ENCODE measurements around the gene RAP2B.
"Not testable (repeated sequence)": the region's sequence is repeated elsewhere in the genome, so short reads cannot be mapped to it uniquely, and the experiment has no call there.

RAP2B gene

DNA sequence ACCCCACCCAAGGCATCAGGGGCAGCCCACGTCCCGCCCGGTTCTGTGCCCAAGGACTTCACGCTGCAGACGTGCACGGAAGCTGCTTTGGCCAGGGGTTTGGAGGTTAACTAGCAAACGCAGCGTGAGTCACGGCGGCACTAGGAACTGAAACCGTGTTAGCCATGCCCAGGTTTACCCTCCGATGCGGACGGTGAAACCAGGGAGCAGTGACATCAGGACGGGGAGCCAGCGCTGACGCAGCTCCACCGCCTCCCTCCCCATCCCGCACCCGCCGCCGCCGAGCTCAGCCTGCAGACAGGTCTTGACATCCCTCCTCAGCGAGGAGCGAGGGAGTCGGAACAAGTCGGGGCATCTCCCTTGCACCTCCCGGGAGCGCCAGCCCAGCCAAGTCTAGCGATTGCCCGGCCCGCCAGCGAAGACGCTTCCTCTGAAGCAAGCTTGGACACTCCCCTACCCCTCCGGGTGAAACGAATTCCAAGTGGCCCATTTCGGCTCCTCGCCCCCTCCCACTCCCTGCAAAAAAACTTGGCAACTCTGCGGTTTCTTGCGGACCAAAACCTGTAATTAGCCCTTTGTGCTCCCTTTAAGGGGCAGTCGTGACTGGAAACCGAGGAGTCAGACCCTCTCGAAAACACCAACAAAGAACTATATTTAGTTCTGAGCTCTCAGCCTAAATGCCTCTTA, 1.4 kb upstream of the RAP2B start:
- DNase-seq, result no peak

DNA sequence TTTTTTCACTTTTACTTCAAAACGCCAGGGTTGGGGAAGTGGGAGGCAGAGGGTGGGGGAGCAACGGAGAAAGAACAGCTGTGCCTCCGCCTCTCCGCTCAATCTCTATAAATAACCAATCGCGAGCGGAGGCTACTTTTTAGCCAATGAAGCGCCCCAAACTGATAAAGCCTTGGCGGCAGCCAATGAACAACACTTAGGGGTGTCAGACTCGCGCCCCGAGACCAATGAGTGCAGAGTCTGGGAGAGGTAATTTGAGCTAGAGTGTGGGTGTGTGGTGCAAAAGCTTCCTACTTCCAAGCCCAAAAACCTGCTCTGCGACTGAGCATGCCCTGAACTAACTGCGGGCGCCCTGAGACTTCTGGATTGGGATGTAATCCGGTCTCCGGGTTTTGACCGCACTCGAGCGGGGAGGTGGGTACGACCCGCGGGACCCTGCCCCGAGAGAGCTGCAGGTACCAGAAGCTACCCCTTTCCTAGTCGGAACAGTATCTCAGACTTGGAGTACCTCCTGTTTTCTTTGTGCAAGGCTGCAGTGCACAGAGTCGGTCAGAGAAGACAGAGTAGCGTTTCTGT, 800 bp upstream of the RAP2B start:
- peak; percentile 12 for DNase-seq

DNA sequence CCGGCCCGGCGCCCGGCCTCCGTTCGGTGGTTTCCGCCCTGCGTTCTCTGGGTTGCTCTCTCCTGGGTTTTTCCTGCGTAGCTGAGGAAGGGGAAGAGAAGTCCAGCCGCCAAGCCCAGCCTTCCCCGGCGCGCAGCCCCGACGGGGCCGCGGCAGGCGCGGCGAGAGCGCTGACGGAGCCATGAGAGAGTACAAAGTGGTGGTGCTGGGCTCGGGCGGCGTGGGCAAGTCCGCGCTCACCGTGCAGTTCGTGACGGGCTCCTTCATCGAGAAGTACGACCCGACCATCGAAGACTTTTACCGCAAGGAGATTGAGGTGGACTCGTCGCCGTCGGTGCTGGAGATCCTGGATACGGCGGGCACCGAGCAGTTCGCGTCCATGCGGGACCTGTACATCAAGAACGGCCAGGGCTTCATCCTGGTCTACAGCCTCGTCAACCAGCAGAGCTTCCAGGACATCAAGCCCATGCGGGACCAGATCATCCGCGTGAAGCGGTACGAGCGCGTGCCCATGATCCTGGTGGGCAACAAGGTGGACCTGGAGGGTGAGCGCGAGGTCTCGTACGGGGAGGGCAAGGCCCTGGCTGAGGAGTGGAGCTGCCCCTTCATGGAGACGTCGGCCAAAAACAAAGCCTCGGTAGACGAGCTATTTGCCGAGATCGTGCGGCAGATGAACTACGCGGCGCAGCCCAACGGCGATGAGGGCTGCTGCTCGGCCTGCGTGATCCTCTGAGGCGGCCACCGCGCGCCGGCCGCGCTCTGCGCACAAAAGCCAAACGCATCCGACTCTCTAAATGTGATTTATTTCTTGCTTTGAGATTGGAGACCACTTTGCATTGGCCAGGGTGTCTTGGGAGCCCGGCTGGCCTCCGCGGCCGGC, 727 bp downstream of the RAP2B start:
- DNase-seq, result no peak

DNA sequence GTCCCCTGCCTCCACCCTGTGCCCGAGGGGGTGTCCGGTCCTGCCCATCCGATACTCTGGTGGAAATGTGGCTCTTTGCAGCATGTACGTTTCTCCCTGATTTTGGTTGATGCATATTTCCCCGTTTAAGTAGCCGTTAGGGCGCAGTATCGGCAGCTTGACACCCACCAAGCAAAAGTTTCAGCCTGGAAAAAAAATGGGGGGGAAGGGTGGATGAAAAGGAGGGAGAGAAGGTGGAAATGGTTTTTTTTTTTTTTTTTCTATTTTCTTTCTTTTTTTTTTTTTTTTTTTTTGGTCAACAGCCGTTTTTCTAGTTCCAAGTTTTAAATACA, 1.3 kb downstream of the RAP2B start:
- DNase-seq, result no peak

DNA sequence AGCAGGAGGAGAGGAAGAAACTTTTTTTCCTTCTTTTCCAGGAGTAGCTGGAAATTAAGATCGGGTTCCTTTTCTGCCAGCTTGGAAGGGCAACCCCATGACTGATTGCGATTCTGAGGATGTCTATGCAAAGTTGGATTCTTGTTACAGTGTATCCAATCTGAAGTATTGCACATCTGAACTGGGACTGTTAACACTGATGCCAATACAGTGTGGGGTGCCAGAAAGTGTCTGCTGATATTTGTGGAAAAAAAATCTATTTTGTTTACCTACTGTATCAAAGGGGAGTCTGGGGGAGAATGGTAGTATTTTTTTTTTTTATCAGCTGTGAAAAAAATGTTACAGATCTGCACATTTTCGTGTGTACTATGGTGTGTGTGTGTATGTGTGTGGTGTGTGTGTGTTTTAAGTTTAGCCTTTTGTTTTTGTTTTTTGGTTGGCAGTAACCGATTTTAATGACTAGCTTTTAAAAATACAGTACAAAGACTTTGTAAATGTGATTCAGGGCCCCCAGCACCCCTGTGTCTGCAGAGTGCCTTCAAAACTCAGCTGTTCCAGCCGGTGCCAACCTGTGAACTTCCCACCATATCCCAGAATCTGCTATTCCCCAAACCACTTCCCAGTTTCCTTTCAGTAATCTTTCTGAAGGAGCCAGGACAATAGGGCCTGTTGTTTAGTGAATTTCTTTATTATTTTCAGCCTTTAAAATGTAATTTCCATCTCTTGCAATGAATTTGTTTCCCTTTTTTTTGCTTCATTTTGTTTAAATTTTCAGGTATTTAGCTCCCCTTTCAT, 1.9 kb downstream of the RAP2B start:
- no peak for DNase-seq

DNA sequence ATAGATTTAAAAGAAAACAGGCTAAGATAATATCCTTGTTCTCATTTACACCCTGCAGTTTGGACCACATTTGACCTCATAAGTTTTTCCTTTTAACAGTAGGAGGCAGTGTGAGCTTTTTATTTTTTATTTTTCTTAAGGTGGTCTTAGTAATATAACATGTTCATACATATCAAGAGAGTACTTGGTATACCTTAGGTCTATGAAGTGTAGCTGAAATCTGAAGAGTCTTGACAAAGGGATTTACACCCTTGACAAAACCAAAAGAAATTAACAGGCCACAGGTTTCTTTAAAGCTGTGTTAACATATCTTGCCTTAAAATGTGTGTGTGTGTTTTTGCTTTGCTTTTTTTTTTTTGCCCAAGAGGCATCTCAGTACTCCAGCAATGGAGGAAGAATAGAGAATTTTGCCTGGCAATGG, 3.2 kb downstream of the RAP2B start:
- DNase-seq, result no peak

DNA sequence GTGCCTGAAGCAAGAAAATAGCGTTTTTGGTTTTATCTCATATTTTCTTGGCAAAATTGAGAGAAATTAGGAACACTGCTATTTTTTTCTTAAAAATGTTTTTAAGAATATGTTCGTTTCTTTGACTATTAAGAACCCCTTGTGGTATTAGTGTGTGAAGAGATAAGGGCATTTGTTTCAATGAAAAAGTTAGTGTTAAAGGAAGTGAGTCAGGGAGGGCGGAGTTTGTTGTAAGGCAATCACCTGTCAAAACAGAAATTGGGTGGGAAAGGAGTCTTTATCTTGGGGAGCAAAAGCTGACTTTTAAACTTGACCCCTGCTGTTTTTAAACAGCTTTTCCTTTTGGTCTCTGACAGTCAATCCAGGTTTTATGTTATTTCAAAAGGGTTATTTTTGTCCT, 4.2 kb downstream of the RAP2B start:
- DNase-seq, result no peak

DNA sequence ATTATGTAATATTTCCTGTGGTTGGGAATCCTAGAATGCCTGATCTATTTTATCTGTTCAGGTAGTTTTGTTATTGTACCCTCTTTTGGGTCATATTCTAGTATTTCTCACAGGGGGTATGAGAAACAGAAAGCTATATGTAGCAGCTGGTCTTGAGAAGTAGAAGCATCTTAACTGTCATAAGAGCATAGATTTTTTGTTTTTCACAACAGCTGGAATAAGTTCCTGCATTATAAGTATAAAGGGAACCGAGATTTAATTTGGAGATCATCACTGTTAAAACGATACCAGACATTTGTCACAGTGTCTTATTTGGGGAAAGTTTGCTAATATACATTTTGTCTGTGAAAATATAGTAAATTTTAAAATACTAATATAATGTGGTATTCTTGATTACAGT, 4.8 kb downstream of the RAP2B start:
- DNase-seq, result no peak

DNA sequence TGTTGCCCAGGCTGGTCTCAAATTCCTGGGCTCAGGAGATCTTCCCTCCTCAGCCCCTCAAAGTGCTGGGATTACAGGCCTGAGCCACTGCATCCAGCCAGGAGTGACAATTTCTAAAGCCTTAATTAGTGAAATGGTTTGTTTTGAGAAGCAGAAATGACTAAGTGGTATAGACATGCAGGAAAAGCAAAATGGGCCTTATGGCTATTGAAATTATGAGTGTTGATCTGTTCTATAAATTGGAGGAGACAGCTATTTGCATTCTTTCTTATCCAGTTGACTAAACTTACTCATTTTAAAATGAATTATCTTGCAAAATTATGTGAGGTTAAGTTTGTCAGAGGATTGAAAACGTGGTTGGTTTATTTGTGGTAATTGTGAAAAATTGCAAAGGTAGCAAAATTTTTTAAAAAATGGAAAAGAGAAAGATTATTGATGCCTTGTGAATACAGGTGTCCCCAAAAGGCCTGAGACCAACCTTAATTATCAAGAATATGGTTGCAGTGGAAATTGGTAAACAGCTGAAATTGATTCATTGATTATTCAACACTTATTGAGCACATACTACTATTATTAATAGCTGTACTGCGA, 7.9 kb downstream of the RAP2B start:
- no peak for DNase-seq

DNA sequence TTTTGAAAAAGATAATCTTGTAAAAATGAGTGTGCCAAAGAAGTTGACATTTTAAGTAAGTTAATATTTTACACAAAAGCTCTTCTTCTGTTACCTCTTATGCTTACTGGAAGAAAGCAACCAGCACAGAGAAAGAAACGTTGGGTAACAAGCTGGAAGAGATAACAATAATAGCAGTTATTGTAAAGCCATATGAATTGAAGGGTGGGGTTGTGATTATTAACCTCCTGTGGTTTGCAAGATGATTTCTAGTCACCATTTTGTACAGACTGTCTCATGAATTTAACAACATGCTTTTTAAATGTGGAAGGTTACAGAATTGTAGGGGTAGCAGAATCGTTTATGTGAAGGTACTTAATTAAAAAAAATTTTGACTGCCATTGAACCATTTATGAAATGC, 9.2 kb downstream of the RAP2B start:
- no peak for DNase-seq

DNA sequence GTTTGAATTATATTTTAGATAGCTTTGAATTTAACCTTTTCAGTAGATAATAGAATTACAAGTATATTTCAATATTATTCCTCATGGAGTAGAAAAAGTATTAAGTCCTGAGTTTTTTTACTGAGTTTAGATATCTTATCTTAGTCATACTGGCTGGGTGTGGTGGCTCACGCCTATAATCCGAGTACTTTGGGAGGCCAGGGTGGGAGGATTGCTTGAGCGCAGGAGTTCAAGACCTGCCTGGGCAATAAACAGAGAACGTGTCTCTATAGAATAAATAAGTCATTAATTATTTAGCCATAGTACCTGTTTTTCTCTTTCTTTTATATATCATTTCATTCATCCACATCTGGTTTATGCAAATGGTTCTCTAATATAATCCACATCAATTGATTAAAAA, 9.9 kb downstream of the RAP2B start:
- DNase-seq, result no peak

DNA sequence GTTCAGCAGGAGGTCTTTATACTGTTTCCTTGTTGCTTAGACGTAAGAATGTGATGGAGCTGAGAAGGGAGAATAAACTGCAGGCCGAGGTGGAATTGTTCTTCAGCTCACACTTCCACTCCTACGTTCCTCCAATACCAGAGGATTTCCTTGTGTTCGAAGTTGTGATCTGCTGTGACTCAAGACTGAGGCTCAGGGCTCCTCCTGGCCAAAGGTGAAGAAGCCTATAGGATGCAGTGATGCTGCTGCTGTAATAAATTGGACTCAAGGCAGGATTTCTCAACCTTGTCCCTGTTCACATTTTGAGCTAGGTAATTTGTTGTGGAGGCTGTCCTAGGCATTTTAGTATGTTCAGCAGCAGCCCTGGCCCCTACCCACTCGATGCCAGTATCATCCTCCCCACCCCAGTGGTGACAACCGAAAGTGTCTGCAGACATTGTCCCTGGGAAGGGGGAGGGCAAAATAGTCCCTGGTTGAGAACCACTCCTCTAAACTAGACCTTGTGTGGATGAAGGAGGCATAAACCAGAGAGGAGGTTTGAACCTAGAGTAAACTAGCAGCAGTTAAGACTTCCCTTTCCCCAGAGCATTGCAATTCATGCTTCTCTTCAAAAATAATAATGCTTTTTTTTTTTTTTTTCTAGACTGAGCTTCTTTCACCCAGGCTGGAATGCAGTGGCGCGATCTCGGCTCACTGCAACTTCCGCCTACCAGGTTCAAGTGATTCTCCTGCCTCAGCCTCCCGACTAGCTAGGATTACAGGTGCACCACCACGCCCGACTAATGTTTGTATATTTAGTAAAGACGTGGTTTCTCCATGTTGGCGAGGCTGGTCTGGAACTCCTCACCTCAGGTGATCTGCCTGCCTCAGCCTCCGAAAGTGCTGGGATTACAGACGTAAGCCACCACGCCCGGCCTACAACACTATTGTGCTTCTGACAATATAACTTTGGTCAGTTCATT, 11.1 kb downstream of the RAP2B start:
- no peak for DNase-seq

DNA sequence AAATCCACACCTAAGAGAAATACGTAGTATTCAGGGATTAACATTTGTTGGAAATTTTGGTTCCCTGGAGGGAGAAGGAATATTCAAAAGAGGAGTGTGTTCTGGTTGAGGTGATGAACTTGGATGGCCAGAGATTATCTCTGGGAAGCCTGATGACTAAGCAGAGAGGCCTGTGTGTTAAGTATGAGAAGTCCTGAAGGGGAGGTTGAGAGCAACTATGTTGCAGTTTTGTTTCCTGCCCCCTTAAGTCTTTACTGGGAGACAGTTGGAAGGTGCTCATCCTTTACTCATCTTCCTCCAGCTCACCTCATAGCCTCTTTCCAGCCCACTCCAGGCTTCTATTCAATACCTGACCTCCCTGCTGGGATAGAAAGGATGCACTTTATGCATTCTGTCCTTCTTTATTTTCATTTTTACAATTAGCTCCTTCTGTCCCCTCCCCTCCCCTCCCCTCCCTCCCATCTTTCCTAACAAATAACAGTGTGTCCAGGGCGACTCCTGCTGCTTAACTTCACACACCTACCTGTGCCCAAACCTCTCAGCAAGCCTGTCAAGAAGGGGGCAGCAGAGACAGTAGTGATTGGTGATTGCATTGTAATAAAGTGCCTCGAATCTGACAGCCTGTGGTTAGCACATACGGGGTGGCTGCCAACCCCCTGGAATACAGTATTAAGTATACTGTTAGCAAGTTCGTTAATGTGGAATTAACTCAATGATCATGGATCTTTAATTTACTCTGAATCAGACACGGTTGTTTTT, 11.9 kb downstream of the RAP2B start:
- no peak for DNase-seq

DNA sequence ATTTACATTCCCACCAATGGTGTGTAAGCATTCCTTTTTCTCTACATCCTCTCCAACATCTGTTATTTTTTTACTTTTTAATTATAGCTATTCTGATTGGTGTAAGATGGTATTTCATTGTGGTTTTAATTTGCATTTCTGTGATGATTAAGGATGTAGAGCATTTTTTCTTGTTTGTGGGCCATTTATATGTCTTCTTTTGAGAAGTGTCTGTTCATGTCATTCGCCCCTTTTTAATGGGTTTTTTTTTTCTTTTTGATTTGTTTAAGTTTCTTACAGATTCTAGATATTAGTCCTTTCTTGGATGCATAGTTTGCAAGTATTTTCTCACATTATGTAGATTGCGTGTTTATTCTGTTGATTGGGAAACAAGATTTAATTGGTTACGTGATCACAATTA, 14.2 kb downstream of the RAP2B start:
- DNase-seq, result no peak

DNA sequence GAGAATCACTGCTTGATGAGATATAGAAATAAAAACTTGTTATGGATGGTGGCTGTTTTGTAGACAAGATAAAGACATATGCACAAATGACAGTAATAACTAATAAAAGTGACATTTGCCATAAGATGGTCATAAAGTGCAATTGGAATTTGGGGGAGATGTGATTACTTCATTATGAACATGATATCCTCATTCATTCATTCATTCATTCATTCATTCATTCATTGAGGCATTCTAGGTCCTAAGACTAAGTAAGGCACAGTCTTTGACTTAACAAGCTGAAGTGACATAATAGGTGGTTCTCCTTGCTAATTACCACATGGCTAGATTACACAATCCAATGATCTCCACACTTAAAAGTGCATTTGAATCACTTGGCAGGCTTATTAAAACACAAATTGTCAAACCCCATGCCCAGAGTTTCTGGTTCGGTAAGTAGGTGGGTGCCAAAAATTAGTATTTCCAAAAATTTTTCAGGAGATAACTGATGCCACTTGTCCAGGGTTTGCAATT, 18.9 kb downstream of the RAP2B start:
- no peak for DNase-seq

DNA sequence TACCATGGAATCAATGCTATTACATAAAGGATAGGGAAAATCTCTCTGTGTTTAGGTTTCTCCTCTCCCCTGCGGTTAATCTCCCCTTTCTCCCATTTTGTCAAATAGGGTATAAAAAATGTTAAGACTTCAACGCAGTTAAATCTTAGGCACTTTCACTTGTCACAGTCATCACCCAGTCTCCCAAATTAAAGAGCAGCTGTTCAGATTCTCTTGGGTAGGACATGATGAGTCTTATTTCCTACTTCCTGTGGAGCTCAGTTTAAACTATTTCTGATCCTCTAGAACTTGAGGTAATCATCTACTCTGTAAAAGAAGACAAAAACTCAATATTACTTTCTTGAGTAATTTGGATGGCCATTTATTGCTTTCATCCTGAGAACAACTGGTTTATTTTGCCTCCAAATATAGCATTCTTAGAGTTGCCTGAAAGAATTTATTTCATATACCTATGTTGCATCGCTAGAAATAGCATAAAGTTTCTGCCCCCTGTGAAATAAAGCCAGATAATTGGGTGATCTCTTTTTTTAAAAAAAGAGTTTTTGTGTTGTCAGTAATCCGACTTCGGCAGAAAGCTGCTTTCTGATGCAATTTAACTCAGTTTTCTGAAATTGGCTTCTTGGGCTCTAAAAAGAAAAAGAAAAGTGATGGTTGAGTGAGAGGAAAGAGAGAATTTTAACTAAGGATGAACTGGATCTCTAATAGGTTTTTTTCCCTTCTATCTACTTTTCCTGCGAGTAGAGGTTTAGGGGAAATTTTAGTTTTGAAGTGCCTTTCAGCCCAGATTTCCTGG, 20.7 kb downstream of the RAP2B start:
- DNase-seq, result no peak

DNA sequence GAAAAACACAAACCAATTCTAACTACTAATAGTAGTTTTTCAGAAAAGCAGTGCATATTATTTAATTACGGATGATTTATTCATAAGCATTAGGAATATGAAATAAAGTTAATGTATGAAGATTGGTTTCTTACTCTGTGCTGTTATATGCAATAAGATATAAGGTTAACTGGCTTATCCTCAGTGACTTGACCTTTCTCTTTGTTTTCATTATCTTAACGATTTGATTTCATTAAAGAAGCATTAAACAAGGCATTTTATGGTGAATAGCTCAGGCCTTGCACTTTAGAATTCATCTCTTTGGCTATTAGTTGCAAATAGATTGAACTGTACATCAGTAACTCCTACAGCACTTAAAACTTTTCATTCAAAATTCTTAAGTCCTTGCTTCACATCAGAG, 28.9 kb downstream of the RAP2B start:
- no peak for DNase-seq

DNA sequence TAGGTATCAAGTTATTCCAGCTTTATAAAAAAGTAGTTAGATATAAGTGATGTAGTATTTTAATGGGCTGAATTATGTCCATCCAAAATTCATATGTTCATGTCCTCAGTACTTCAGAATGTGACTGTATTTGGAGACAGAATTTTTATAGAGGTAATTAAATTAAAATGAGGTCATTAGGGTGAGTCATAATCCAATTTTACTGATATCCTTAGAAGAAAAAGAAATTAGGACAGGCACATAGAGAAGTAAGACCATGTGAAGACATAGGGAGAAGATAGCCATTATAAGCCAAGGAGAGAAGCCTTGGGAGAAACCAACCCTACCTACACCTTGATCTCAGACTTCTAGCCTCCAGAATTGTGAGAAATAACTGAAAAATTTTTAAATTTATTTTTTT, 30.3 kb downstream of the RAP2B start:
- DNase-seq, result no peak

DNA sequence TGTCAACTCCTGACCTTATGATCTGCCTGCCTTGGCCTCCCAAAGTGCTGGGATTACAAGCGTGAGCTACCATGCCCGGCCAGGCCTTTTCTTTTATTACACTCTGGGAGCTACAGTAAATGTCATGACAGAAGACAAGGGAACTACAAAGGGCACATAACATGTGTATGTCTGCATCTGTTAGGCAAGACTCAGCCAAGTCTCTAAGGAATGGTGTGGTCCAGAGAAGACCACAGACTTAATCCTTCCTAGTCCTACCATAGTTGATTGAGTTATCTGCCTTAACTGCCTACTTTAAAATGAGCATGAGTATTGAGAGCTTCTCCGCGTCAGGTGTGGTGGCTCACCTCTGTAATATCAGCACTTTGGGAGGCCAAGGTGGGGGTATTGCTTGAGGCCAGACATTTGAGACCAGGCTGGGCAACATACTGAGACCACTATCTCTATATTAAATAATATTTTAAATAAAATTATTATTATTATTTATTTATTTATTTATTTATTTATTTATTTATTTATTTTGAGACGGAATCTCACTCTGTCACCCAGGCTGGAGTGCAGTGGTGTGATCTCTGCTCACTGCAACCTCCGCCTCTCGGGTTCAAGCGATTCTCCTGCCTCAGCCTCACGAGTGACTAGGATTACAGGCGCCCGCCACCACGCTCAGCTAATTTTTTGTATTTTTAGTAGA, 31.9 kb downstream of the RAP2B start:
- not testable (repeated sequence) for DNase-seq
